Prostate gland (tissue), 2 donors: ENCODE data around the gene SLAMF1.

Experiments used
- POLR2A ChIP-seq: fragments of 450-650 bp; IDR thresholded peaks from one replicate; pipeline ENCODE4 v1.6.1; 2016; ENCODE audit warnings: antibody characterized with exemption, mild to moderate bottlenecking
- POLR2AphosphoS5 ChIP-seq: sonication (generic); formaldehyde crosslinking; IDR thresholded peaks from one replicate; pipeline ENCODE4 v1.6.1; 2017; ENCODE audit warnings: antibody characterized with exemption
- TF ChIP-seq, protein P1 (sequence below), 4 experiments: fragments of 200-600 bp in 2 of 4; fragments of 450-650 bp in 2 of 4; sonication (generic) in 2 of 4; IDR thresholded peaks; 1 replicate in 3 of 4; 2 replicates in 1 of 4; pipeline ENCODE4 v1.5.1; 2016 to 2019; ENCODE audit warnings: antibody characterized with exemption in 4 of 4, mild to moderate bottlenecking in 2 of 4, moderate library complexity in 2 of 4

DNA sequence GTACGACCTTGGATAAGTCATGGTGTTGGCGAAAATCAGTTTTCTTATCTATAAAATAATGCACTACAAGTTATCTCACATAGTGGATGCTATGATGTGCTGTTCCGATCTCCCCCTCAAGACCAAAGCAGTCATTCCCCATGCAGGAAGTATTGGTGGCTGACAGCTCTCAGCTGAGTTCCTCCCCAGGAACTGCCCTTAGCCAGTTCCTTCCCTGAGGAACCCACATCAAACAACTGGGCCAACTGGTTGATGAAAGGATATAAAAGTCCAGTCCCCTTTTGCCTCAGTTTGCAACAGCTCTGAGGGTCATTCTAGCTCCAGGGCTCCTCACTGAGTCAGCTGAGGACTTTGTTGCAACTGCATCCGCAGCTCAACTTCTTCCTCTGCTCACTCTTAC is 16.1 kb upstream of the SLAMF1 start:
- TF ChIP-seq, protein P1, sequence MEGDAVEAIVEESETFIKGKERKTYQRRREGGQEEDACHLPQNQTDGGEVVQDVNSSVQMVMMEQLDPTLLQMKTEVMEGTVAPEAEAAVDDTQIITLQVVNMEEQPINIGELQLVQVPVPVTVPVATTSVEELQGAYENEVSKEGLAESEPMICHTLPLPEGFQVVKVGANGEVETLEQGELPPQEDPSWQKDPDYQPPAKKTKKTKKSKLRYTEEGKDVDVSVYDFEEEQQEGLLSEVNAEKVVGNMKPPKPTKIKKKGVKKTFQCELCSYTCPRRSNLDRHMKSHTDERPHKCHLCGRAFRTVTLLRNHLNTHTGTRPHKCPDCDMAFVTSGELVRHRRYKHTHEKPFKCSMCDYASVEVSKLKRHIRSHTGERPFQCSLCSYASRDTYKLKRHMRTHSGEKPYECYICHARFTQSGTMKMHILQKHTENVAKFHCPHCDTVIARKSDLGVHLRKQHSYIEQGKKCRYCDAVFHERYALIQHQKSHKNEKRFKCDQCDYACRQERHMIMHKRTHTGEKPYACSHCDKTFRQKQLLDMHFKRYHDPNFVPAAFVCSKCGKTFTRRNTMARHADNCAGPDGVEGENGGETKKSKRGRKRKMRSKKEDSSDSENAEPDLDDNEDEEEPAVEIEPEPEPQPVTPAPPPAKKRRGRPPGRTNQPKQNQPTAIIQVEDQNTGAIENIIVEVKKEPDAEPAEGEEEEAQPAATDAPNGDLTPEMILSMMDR (IDR thresholded peaks at IDR 0.05): no peak
- TF ChIP-seq POLR2AphosphoS5 (no peak), POLR2A (no peak)
